NT2/D1 (cell line): ENCODE measurements around the gene PRSS37.

Source experiments
- SUZ12 ChIP-seq: IDR thresholded peaks from 2 replicates; pipeline ENCODE4 v1.6.1; 2011; ENCODE audit not compliant: insufficient read length, insufficient read depth; ENCODE audit errors: extremely low read depth
- YY1 ChIP-seq: IDR thresholded peaks from 2 replicates; pipeline ENCODE4 v1.6.1; 2011; ENCODE audit not compliant: insufficient read length, insufficient read depth
- ZNF274 ChIP-seq: IDR thresholded peaks from 2 replicates; pipeline ENCODE4 v1.6.1; 2011; ENCODE audit warnings: mild to moderate bottlenecking, low read depth, low read length

- TF ChIP-seq YY1 (no peak), ZNF274 (no peak), SUZ12 (no peak)
Observed at GRCh38 chr7:141841385-141841784, at the start of gene PRSS37.
